ENCODE results near the gene PEX16. TPM values are rescaled to one million over a fixed set of nuclear protein-coding genes. Genes with fewer than 3 reads are reported as not detected.

Gene PEX16
- total and polyA plus RNA-seq, 8 donors: 9.9 to 72.7 (median 40.2) TPM

GRCh38 chr11:45885921-45886721, 31.6 kb downstream of the PEX16 start:
- Histone ChIP-seq H3K36me3 (peaks cover 14 to 26% (median 18%) of the 10 kb centered on the region in 4 donors), H3K27me3 (peaks cover 0 to 10% (median 0%) of the 10 kb centered on the region in 3 donors), H3K9me3 (no peaks in the 10 kb centered on the region), H3K27ac (peak overlapping the region in 1 of 5 donors; percentile 42), H3K4me3 (peak overlapping the region; percentile 49 to 65 (median 60)), H3K4me1 (peaks cover 8 to 28% (median 12%) of the 10 kb centered on the region in 4 donors)
- DNase-seq: peak in 1 of 2 donors; percentile 41
- no peak for TF ChIP-seq CTCF (IDR thresholded peaks at IDR 0.05)
- no peak for TF ChIP-seq EP300 (IDR thresholded peaks at IDR 0.05)
- no peak for TF ChIP-seq POLR2AphosphoS5 (IDR thresholded peaks at IDR 0.05)
- no peak for TF ChIP-seq POLR2A (IDR thresholded peaks at IDR 0.05)
- intact Hi-C loops (cut with DNase I; ENCODE audit: low total_unique reads): no loop called here
- 14 to 27% (median 18%) methylated on average over 13 to 43 of the region's 43 CpGs for WGBS, 5 donors

GRCh38 chr11:45885274-45885920, 32.3 kb downstream of the PEX16 start, which contains the start of gene MAPK8IP1:
TSS of gene MAPK8IP1 (plus strand) at chr11:45885651. CDS start at chr11:45885821, 170 bp downstream.
- DNase-seq: peak; percentile 62 to 84

GRCh38 chr11:45884596-45885185, 33.0 kb downstream of the PEX16 start:
- intact Hi-C loops (cut with DNase I; ENCODE audit: low total_unique reads): no loop called here
- H3K4me3 ChIP-seq: peak overlapping the region in 1 of 4 donors; percentile 61
- H3K9me3 ChIP-seq: no peaks in the 10 kb centered on the region
- H3K27me3 ChIP-seq: peaks cover 0 to 10% (median 0%) of the 10 kb centered on the region in 3 donors
- no peak for DNase-seq
- TF ChIP-seq POLR2AphosphoS5 (IDR thresholded peaks at IDR 0.05) (no peak), POLR2A (IDR thresholded peaks at IDR 0.05) (no peak), EP300 (IDR thresholded peaks at IDR 0.05) (no peak), CTCF (IDR thresholded peaks at IDR 0.05) (no peak)
- WGBS, 5 donors: 80 to 88% (median 88%) methylated on average over 10 of the region's 10 CpGs
- H3K27ac ChIP-seq: no peak overlapping the region
- peaks cover 28 to 40% (median 32%) of the 10 kb centered on the region in 4 donors for H3K36me3 ChIP-seq
- peaks cover 8 to 37% (median 12%) of the 10 kb centered on the region in 4 donors for H3K4me1 ChIP-seq

More at GRCh38 chr11:45885274-45885920, 32.3 kb downstream of the PEX16 start, which contains the start of gene MAPK8IP1:
- Histone ChIP-seq H3K27me3 (peaks cover 0 to 10% (median 0%) of the 10 kb centered on the region in 3 donors), H3K9me3 (no peaks in the 10 kb centered on the region), H3K36me3 (peaks cover 22 to 33% (median 25%) of the 10 kb centered on the region in 4 donors), H3K4me3 (peak within 1 kb of the TSS; percentile 49 to 65 (median 60)), H3K27ac (peak within 1 kb of the TSS in 1 of 5 donors; percentile 42), H3K4me1 (peaks cover 8 to 35% (median 12%) of the 10 kb centered on the region in 4 donors)
- TF ChIP-seq POLR2A (IDR thresholded peaks at IDR 0.05): no peak
- TF ChIP-seq EP300 (IDR thresholded peaks at IDR 0.05): no peak
- peak in 1 of 3 donors; percentile 16 for TF ChIP-seq POLR2AphosphoS5 (IDR thresholded peaks at IDR 0.05)
- TF ChIP-seq CTCF (IDR thresholded peaks at IDR 0.05): no peak
- intact Hi-C loops (cut with DNase I; ENCODE audit: low total_unique reads): no loop called here
- 1 to 4% (median 2%) methylated on average over 23 to 73 of the region's 73 CpGs for WGBS, 5 donors

Measured in stomach (tissue), 9 donors.